ENCODE measurements around the gene AHNAK.
A peak's percentile ranks its signal among the peaks of the same experiment; 100 is the strongest.

- TF ChIP-seq, protein P1, sequence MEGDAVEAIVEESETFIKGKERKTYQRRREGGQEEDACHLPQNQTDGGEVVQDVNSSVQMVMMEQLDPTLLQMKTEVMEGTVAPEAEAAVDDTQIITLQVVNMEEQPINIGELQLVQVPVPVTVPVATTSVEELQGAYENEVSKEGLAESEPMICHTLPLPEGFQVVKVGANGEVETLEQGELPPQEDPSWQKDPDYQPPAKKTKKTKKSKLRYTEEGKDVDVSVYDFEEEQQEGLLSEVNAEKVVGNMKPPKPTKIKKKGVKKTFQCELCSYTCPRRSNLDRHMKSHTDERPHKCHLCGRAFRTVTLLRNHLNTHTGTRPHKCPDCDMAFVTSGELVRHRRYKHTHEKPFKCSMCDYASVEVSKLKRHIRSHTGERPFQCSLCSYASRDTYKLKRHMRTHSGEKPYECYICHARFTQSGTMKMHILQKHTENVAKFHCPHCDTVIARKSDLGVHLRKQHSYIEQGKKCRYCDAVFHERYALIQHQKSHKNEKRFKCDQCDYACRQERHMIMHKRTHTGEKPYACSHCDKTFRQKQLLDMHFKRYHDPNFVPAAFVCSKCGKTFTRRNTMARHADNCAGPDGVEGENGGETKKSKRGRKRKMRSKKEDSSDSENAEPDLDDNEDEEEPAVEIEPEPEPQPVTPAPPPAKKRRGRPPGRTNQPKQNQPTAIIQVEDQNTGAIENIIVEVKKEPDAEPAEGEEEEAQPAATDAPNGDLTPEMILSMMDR (IDR thresholded peaks at IDR 0.05), result peak in 4 of 6 experiments; percentile 49 to 75 (median 68)
- peak in 1 of 2 donors; percentile 53 for TF ChIP-seq POLR2A (IDR thresholded peaks at IDR 0.05)
These were observed 38.1 kb downstream of the AHNAK start for GRCh38 chr11:62508336-62509058.

Data from Peyer's patch (tissue), 4 donors.